Measurements from ENCODE around the gene LINC00237. TPM values are rescaled to one million over a fixed set of nuclear protein-coding genes. Genes with fewer than 3 reads are reported as not detected.

The LINC00237 gene
- total RNA-seq, 1 experiment from 2014 or later, result not detected

DNA sequence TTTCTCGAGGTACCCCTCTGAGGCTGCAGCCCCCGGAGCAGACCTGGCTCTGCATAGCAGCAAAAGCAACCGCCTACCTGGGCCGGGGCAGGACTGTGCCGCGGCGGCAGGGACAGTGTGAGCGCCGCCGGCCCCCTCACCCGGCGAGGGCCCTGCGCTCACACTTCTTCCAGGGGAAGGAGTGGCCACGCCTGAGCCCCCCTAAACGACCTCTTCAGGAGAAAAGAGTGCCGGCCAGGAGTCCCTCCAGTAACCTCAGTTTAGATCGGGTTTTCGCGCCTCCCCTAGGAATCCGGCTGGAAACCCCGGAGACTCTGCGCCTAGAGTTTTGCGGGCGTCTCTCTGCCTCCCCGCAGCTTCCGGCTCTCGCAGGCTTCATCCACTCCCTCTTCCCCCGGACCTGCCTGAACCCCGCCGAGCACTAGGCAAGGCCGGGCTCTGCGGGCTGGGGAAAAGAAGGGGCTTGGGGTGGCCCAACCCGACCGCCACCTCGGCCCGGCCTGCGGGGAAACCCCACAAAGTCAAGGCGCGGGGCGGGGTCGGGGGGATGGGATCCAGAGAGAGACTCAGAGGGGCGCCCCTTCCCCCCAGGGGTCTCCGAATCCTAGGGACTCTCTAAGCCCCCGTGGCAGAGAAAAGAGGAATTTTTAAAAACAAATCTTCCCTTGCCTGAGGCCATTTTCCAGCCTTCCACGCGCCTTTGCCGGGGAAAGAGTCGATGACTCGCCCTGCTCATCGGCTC is 558 bp downstream of the LINC00237 start:
- TF ChIP-seq, protein P1, sequence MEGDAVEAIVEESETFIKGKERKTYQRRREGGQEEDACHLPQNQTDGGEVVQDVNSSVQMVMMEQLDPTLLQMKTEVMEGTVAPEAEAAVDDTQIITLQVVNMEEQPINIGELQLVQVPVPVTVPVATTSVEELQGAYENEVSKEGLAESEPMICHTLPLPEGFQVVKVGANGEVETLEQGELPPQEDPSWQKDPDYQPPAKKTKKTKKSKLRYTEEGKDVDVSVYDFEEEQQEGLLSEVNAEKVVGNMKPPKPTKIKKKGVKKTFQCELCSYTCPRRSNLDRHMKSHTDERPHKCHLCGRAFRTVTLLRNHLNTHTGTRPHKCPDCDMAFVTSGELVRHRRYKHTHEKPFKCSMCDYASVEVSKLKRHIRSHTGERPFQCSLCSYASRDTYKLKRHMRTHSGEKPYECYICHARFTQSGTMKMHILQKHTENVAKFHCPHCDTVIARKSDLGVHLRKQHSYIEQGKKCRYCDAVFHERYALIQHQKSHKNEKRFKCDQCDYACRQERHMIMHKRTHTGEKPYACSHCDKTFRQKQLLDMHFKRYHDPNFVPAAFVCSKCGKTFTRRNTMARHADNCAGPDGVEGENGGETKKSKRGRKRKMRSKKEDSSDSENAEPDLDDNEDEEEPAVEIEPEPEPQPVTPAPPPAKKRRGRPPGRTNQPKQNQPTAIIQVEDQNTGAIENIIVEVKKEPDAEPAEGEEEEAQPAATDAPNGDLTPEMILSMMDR (IDR thresholded peaks at IDR 0.05; ENCODE audit: unreplicated experiment), result no peak
- Mint-ChIP-seq H3K4me3 (ENCODE audit: unreplicated experiment) (no peak overlapping the region), H3K27ac (ENCODE audit: low read depth, unreplicated experiment) (no peak overlapping the region), H3K36me3 (ENCODE audit: insufficient read depth, unreplicated experiment) (no peaks in the 10 kb centered on the region), H3K9me3 (ENCODE audit: unreplicated experiment) (no peaks in the 10 kb centered on the region), H3K27me3 (ENCODE audit: insufficient read depth, unreplicated experiment) (peaks cover 11% of the 10 kb centered on the region), H3K4me1 (ENCODE audit: insufficient read depth, unreplicated experiment) (no peaks in the 10 kb centered on the region)
- POLR2A ChIA-PET, result no interaction called here
- BruUV-seq (replicated peaks), result no TSS peak
- CTCF ChIA-PET, result interaction anchor here (1.3 kb wide), 1 partner anchor 10 kb away, joined by 4 read pairs; no protein-coding TSS in a partner anchor
- no peak for DNase-seq (ENCODE audit: unreplicated experiment)
- intact Hi-C loops (cut with micrococcal nuclease), result no loop called here

DNA sequence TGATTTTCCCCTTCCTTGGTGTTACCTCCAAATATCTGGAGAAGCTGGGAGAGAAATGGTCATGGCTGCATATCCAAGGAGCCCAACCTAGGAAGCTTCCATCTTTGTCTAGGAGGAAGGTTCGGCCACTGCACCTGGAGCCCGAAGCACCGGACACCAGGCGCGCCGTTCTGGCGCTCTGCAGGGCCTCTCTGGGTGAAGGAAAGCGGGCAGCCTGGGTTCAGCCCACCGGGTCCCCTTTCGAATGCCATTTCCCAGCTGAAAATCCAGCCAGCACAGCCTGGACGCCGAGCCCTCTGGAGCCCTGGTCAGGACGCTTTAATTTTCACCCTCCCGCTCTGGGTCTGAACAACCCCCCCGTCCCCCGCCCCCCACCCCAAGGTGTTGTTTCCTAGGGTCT is 1.2 kb downstream of the LINC00237 start:
- H3K27me3 Mint-ChIP-seq (ENCODE audit: insufficient read depth, unreplicated experiment), result peaks cover 11% of the 10 kb centered on the region
- no peak overlapping the region for H3K27ac Mint-ChIP-seq (ENCODE audit: low read depth, unreplicated experiment)
- H3K4me3 Mint-ChIP-seq (ENCODE audit: unreplicated experiment), result no peak overlapping the region
- TF ChIP-seq, protein P1 (IDR thresholded peaks at IDR 0.05; ENCODE audit: unreplicated experiment), result no peak
- no peaks in the 10 kb centered on the region for H3K36me3 Mint-ChIP-seq (ENCODE audit: insufficient read depth, unreplicated experiment)
- no peaks in the 10 kb centered on the region for H3K4me1 Mint-ChIP-seq (ENCODE audit: insufficient read depth, unreplicated experiment)
- H3K9me3 Mint-ChIP-seq (ENCODE audit: unreplicated experiment), result no peaks in the 10 kb centered on the region
- no peak for DNase-seq (ENCODE audit: unreplicated experiment)
- intact Hi-C loops (cut with micrococcal nuclease), result no loop called here
- no TSS peak for BruUV-seq (replicated peaks)
- POLR2A ChIA-PET, result no interaction called here
- CTCF ChIA-PET, result no interaction called here

DNA sequence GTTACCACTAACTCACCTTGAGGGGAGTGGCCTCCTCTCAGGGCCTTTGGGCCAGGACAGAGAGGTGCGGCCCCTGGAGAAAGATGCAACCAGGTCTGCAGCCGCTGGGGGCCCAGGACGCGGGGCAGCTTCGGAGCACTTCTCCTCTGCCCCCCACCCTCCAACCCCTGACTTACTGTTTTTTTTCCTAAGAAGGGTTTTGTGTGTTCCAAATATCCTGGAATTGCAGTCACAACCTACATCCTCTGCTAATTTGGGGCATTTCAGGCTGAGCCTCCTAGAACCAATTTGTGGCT is 1.7 kb downstream of the LINC00237 start:
- no peaks in the 10 kb centered on the region for H3K4me1 Mint-ChIP-seq (ENCODE audit: insufficient read depth, unreplicated experiment)
- intact Hi-C loops (cut with micrococcal nuclease), result no loop called here
- TF ChIP-seq, protein P1 (IDR thresholded peaks at IDR 0.05; ENCODE audit: unreplicated experiment), result no peak
- ChIA-PET CTCF (no interaction called here), POLR2A (no interaction called here)
- DNase-seq (ENCODE audit: unreplicated experiment), result no peak
- peaks cover 11% of the 10 kb centered on the region for H3K27me3 Mint-ChIP-seq (ENCODE audit: insufficient read depth, unreplicated experiment)
- no peak overlapping the region for H3K4me3 Mint-ChIP-seq (ENCODE audit: unreplicated experiment)
- no peak overlapping the region for H3K27ac Mint-ChIP-seq (ENCODE audit: low read depth, unreplicated experiment)
- H3K9me3 Mint-ChIP-seq (ENCODE audit: unreplicated experiment), result no peaks in the 10 kb centered on the region
- no peaks in the 10 kb centered on the region for H3K36me3 Mint-ChIP-seq (ENCODE audit: insufficient read depth, unreplicated experiment)
- BruUV-seq (replicated peaks), result no TSS peak

DNA sequence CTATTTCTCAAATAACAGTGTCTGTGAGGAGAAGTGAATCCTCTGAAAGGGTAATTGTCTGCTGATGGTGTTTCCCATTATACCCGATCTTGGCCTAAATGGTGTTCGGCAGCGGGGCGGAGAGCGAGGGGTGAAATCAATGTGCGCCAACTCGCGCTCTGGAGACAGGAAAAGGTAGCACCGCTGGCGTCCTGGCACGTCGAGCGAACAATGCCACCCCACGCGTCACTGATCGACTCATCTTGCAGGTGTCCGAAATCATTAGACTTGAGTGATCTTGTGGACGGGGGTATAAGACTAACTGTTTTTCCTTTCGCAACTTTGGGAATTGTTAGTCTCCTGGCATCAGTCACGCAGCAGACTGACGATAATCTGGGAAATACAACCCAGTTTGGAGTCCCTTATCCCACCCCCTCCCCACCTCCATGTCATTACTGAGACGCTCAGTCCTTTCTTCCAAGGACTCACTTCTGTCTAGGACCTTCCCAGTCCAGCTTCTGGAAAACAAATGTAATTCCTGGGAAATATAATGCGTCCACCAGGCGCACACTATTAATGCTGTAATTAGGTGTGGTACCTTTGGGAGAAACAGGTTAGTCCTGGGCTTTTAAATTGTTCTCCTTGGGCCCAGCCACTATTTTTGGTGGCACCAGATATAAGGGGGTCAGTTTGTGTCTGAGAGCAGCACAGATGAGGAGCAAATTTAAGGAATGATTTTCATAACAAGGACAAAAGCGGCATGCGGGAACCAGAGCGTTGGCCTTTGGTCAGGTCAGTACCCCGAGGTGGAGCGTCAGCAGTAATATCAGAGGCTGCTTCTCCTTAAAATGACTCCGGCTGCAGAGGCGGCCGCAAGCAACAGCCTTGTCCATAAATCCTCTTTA is 2.3 kb downstream of the LINC00237 start:
- H3K4me1 Mint-ChIP-seq (ENCODE audit: insufficient read depth, unreplicated experiment), result no peaks in the 10 kb centered on the region
- no peak overlapping the region for H3K27ac Mint-ChIP-seq (ENCODE audit: low read depth, unreplicated experiment)
- peaks cover 11% of the 10 kb centered on the region for H3K27me3 Mint-ChIP-seq (ENCODE audit: insufficient read depth, unreplicated experiment)
- CTCF ChIA-PET, result interaction anchor here (0.8 kb wide), 1 partner anchor 149 kb away, joined by 3 read pairs; no protein-coding TSS in a partner anchor
- intact Hi-C loops (cut with micrococcal nuclease), result no loop called here
- no peaks in the 10 kb centered on the region for H3K9me3 Mint-ChIP-seq (ENCODE audit: unreplicated experiment)
- DNase-seq (ENCODE audit: unreplicated experiment), result no peak
- H3K36me3 Mint-ChIP-seq (ENCODE audit: insufficient read depth, unreplicated experiment), result no peaks in the 10 kb centered on the region
- no TSS peak for BruUV-seq (replicated peaks)
- no peak overlapping the region for H3K4me3 Mint-ChIP-seq (ENCODE audit: unreplicated experiment)
- POLR2A ChIA-PET, result no interaction called here
- TF ChIP-seq, protein P1 (IDR thresholded peaks at IDR 0.05; ENCODE audit: unreplicated experiment), result no peak
